HEK293T (cell line): ENCODE results near the gene C1orf167.

Experiments
- ARNT ChIP-seq: fragments of 450-650 bp; IDR thresholded peaks from 2 replicates; pipeline ENCODE4 v1.6.1; 2017; ENCODE audit warnings: mild to moderate bottlenecking
- ELF4 ChIP-seq: fragments of 450-650 bp; IDR thresholded peaks from 2 replicates; pipeline ENCODE4 v1.6.1; 2017; ENCODE audit warnings: antibody characterized with exemption
- FOXA1 ChIP-seq: fragments of 450-650 bp; IDR thresholded peaks from 2 replicates; pipeline ENCODE4 v1.6.1; 2016; ENCODE audit warnings: mild to moderate bottlenecking
- FOXM1 ChIP-seq: fragments of 450-650 bp; IDR thresholded peaks from 2 replicates; pipeline ENCODE4 v1.6.1; 2017; ENCODE audit warnings: mild to moderate bottlenecking, borderline replicate concordance
- LEF1 ChIP-seq: fragments of 450-650 bp; IDR thresholded peaks from 2 replicates; pipeline ENCODE4 v1.6.1; 2017; ENCODE audit warnings: mild to moderate bottlenecking, borderline replicate concordance
- NFRKB ChIP-seq: fragments of 450-650 bp; IDR thresholded peaks from 2 replicates; pipeline ENCODE4 v1.6.1; 2016; ENCODE audit warnings: mild to moderate bottlenecking, moderate library complexity
- SP1 ChIP-seq: fragments of 450-650 bp; IDR thresholded peaks from 2 replicates; pipeline ENCODE4 v1.6.1; 2017
- SUZ12 ChIP-seq: fragments of 450-650 bp; IDR thresholded peaks from 2 replicates; pipeline ENCODE4 v1.6.1; 2016; ENCODE audit warnings: mild to moderate bottlenecking
- ZNF384 ChIP-seq: fragments of 450-650 bp; IDR thresholded peaks from 2 replicates; pipeline ENCODE4 v1.6.1; 2016
- TF ChIP-seq, protein P1 (sequence below): fragments of 450-650 bp; IDR thresholded peaks from 2 replicates; pipeline ENCODE4 v1.6.1; 2016

DNA sequence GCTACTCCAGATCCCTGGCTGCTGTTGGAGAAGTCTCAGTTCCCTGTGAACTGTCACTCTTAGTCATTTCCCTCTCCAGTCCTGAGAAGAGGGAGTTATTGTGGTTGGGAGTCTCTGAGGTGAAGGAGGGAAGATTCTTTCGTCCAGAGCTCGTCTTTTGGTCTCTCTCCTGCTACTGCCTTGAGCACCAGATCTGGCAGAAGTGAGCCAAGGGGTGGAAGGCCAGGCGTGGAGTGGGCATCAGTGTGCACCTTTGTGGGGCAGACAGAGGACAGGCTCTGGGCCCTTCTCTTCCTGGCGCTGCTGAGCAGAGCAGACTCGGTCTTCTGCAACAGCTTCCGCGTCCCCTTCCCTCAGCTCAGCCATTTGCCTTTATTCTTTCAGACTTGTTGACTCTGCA, 63.1 kb downstream of the C1orf167 start:
- TF ChIP-seq NFRKB (no peak), ZNF384 (no peak), SUZ12 (no peak), SP1 (no peak), ARNT (no peak), ELF4 (no peak), LEF1 (no peak), FOXM1 (no peak), FOXA1 (no peak)
- TF ChIP-seq, protein P1, sequence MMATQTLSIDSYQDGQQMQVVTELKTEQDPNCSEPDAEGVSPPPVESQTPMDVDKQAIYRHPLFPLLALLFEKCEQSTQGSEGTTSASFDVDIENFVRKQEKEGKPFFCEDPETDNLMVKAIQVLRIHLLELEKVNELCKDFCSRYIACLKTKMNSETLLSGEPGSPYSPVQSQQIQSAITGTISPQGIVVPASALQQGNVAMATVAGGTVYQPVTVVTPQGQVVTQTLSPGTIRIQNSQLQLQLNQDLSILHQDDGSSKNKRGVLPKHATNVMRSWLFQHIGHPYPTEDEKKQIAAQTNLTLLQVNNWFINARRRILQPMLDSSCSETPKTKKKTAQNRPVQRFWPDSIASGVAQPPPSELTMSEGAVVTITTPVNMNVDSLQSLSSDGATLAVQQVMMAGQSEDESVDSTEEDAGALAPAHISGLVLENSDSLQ: no peak
